HepG2 (cell line): ENCODE results near the gene GALNT18.

Experiments
- CEBPG ChIP-seq: IDR thresholded peaks from 2 replicates; pipeline ENCODE4 v1.6.1; 2016
- CHD2 ChIP-seq: IDR thresholded peaks from 2 replicates; pipeline ENCODE4 v1.6.1; 2011; ENCODE audit warnings: low read depth, low read length, improper control_type of control experiment
- CTCF ChIP-seq: sonication (generic); formaldehyde crosslinking; IDR thresholded peaks from 2 replicates; pipeline ENCODE4 v1.5.0; 2020; ENCODE audit warnings: mild to moderate bottlenecking, missing genetic modification reagents, moderate library complexity
- HOXA5 ChIP-seq: sonication (generic); formaldehyde crosslinking; IDR thresholded peaks from 2 replicates; pipeline ENCODE4 v1.4.0; 2020; ENCODE audit warnings: missing genetic modification reagents
- MXI1 ChIP-seq: IDR thresholded peaks from 3 replicates; pipeline ENCODE4 v1.6.1; 2012; ENCODE audit warnings: low read depth, low read length, inconsistent platforms, borderline replicate concordance
- POLR2AphosphoS5 ChIP-seq: IDR thresholded peaks from 2 replicates; pipeline ENCODE4 v1.6.1; 2012; ENCODE audit warnings: low read depth, low read length
- SMAD3 ChIP-seq: sonication (generic); formaldehyde crosslinking; IDR thresholded peaks from 2 replicates; pipeline ENCODE4 v1.4.0; 2020; ENCODE audit warnings: missing genetic modification reagents
- SMAD9 ChIP-seq: sonication (generic); formaldehyde crosslinking; IDR thresholded peaks from 2 replicates; pipeline ENCODE4 v1.5.1; 2020; ENCODE audit warnings: mild to moderate bottlenecking, missing genetic modification reagents
- YY1 ChIP-seq: IDR thresholded peaks from 2 replicates; pipeline ENCODE4 v1.6.1; 2011; ENCODE audit warnings: low read length, low read depth, moderate library complexity, mild to moderate bottlenecking; ENCODE audit not compliant: insufficient read depth, insufficient replicate concordance
- ZBTB26 ChIP-seq: IDR thresholded peaks from 2 replicates; pipeline ENCODE4 v1.6.1; 2016; ENCODE audit warnings: missing compliant biosample characterization, missing genetic modification reagents, borderline replicate concordance
- ZNF142 ChIP-seq: sonication (generic); formaldehyde crosslinking; IDR thresholded peaks from 2 replicates; pipeline ENCODE4 v1.4.0; 2020; ENCODE audit warnings: missing genetic modification reagents
- TF ChIP-seq, protein P1 (sequence below): sonication (generic); formaldehyde crosslinking; IDR thresholded peaks from 2 replicates; pipeline ENCODE4 v1.5.1; 2020; ENCODE audit warnings: missing genetic modification reagents, mild to moderate bottlenecking, borderline replicate concordance
- TF ChIP-seq, protein P2 (sequence below): sonication (generic); formaldehyde crosslinking; IDR thresholded peaks from 2 replicates; pipeline ENCODE4 v1.8.0; 2022; ENCODE audit warnings: missing genetic modification reagents, mild to moderate bottlenecking, moderate library complexity, borderline replicate concordance

DNA sequence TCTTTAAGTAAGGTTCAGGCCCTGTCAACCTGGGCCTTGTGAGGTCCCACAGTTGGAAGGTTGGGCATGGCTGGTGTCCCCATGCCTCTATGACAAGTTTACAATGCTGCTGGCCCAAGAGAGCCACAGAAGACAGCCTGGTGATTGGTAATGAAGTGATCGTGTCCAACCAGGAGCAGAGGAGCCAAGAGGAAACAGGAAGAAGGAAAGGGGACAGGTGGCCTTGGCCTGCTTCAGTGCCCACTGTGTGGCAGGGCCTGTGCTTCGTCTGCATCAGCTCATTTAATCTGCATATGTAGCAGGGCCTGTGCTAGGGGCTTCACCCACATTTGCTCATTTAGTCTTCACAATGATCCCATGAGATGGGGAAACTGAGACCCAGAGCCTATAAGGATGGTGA, 226.7 kb downstream of the GALNT18 start:
- TF ChIP-seq, protein P1, sequence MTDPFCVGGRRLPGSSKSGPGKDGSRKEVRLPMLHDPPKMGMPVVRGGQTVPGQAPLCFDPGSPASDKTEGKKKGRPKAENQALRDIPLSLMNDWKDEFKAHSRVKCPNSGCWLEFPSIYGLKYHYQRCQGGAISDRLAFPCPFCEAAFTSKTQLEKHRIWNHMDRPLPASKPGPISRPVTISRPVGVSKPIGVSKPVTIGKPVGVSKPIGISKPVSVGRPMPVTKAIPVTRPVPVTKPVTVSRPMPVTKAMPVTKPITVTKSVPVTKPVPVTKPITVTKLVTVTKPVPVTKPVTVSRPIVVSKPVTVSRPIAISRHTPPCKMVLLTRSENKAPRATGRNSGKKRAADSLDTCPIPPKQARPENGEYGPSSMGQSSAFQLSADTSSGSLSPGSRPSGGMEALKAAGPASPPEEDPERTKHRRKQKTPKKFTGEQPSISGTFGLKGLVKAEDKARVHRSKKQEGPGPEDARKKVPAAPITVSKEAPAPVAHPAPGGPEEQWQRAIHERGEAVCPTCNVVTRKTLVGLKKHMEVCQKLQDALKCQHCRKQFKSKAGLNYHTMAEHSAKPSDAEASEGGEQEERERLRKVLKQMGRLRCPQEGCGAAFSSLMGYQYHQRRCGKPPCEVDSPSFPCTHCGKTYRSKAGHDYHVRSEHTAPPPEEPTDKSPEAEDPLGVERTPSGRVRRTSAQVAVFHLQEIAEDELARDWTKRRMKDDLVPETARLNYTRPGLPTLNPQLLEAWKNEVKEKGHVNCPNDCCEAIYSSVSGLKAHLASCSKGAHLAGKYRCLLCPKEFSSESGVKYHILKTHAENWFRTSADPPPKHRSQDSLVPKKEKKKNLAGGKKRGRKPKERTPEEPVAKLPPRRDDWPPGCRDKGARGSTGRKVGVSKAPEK (CRISPR knock-in tag), result no peak
- no peak for TF ChIP-seq SMAD3
- no peak for TF ChIP-seq HOXA5
- TF ChIP-seq CHD2, result no peak
- no peak for TF ChIP-seq SMAD9 (CRISPR knock-in tag)
- TF ChIP-seq CTCF (CRISPR knock-in tag), result no peak
- no peak for TF ChIP-seq ZNF142
- TF ChIP-seq POLR2AphosphoS5, result no peak
- TF ChIP-seq CEBPG, result no peak
- TF ChIP-seq MXI1, result no peak
- no peak for TF ChIP-seq ZBTB26 (CRISPR knock-in tag)
- TF ChIP-seq, protein P2, sequence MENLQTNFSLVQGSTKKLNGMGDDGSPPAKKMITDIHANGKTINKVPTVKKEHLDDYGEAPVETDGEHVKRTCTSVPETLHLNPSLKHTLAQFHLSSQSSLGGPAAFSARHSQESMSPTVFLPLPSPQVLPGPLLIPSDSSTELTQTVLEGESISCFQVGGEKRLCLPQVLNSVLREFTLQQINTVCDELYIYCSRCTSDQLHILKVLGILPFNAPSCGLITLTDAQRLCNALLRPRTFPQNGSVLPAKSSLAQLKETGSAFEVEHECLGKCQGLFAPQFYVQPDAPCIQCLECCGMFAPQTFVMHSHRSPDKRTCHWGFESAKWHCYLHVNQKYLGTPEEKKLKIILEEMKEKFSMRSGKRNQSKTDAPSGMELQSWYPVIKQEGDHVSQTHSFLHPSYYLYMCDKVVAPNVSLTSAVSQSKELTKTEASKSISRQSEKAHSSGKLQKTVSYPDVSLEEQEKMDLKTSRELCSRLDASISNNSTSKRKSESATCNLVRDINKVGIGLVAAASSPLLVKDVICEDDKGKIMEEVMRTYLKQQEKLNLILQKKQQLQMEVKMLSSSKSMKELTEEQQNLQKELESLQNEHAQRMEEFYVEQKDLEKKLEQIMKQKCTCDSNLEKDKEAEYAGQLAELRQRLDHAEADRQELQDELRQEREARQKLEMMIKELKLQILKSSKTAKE (CRISPR knock-in tag), result no peak
- no peak for TF ChIP-seq YY1
